ENCODE measurements around the gene SUGCT.
"Not testable (repeated sequence)": the region's sequence is repeated elsewhere in the genome, so short reads cannot be mapped to it uniquely, and the experiment has no call there.

The SUGCT gene

GRCh38 chr7:40211276-40212003 is 76.6 kb downstream of the SUGCT start:
- no peak overlapping the region for H3K9ac ChIP-seq (ENCODE audit: low read depth, low read length)
- H3K4me1 ChIP-seq (ENCODE audit: control insufficient read depth, insufficient read depth, low read length), result no peaks in the 10 kb centered on the region
- no peak overlapping the region for H3K4me3 ChIP-seq (ENCODE audit: low read depth, low read length)
- no peaks in the 10 kb centered on the region for H3K27me3 ChIP-seq (ENCODE audit: control insufficient read depth, insufficient read depth, low read length)
- no peaks in the 10 kb centered on the region for H3K36me3 ChIP-seq (ENCODE audit: control insufficient read depth, insufficient read depth, low read length)
- no peaks in the 10 kb centered on the region for H3K9me3 ChIP-seq (ENCODE audit: control insufficient read depth, insufficient read depth, low read length)

GRCh38 chr7:40213291-40213690 is 78.5 kb downstream of the SUGCT start:
- H3K4me3 ChIP-seq (ENCODE audit: low read depth, low read length), result no peak overlapping the region
- H3K36me3 ChIP-seq (ENCODE audit: control insufficient read depth, insufficient read depth, low read length), result no peaks in the 10 kb centered on the region
- no peak overlapping the region for H3K9ac ChIP-seq (ENCODE audit: low read depth, low read length)
- H3K27me3 ChIP-seq (ENCODE audit: control insufficient read depth, insufficient read depth, low read length), result no peaks in the 10 kb centered on the region
- H3K4me1 ChIP-seq (ENCODE audit: control insufficient read depth, insufficient read depth, low read length), result no peaks in the 10 kb centered on the region
- H3K9me3 ChIP-seq (ENCODE audit: control insufficient read depth, insufficient read depth, low read length), result no peaks in the 10 kb centered on the region

- Histone ChIP-seq H3K36me3 (ENCODE audit: control insufficient read depth, insufficient read depth, low read length) (no peaks in the 10 kb centered on the region), H3K9ac (ENCODE audit: low read depth, low read length) (no peak overlapping the region), H3K27me3 (ENCODE audit: control insufficient read depth, insufficient read depth, low read length) (no peaks in the 10 kb centered on the region), H3K9me3 (ENCODE audit: control insufficient read depth, insufficient read depth, low read length) (no peaks in the 10 kb centered on the region), H3K4me3 (ENCODE audit: low read depth, low read length) (no peak overlapping the region), H3K4me1 (ENCODE audit: control insufficient read depth, insufficient read depth, low read length) (no peaks in the 10 kb centered on the region)
Observed at GRCh38 chr7:40213856-40214255, 79.1 kb downstream of the SUGCT start.

- not testable (repeated sequence) for H3K36me3 ChIP-seq (ENCODE audit: control insufficient read depth, insufficient read depth, low read length); H3K9ac ChIP-seq (ENCODE audit: low read depth, low read length); H3K9me3 ChIP-seq (ENCODE audit: control insufficient read depth, insufficient read depth, low read length); H3K4me3 ChIP-seq (ENCODE audit: low read depth, low read length); H3K27me3 ChIP-seq (ENCODE audit: control insufficient read depth, insufficient read depth, low read length); H3K4me1 ChIP-seq (ENCODE audit: control insufficient read depth, insufficient read depth, low read length)
Observed at GRCh38 chr7:40218612-40219011, 83.8 kb downstream of the SUGCT start.

GRCh38 chr7:40219917-40220316 is 85.1 kb downstream of the SUGCT start:
- Histone ChIP-seq H3K9ac (ENCODE audit: low read depth, low read length) (no peak overlapping the region), H3K4me1 (ENCODE audit: control insufficient read depth, insufficient read depth, low read length) (no peaks in the 10 kb centered on the region), H3K4me3 (ENCODE audit: low read depth, low read length) (no peak overlapping the region), H3K27me3 (ENCODE audit: control insufficient read depth, insufficient read depth, low read length) (no peaks in the 10 kb centered on the region), H3K36me3 (ENCODE audit: control insufficient read depth, insufficient read depth, low read length) (no peaks in the 10 kb centered on the region), H3K9me3 (ENCODE audit: control insufficient read depth, insufficient read depth, low read length) (no peaks in the 10 kb centered on the region)

GRCh38 chr7:40220421-40220911 is 85.7 kb downstream of the SUGCT start:
- Histone ChIP-seq H3K4me1 (ENCODE audit: control insufficient read depth, insufficient read depth, low read length) (no peaks in the 10 kb centered on the region), H3K36me3 (ENCODE audit: control insufficient read depth, insufficient read depth, low read length) (no peaks in the 10 kb centered on the region)

GRCh38 chr7:40221836-40222235 is 87.0 kb downstream of the SUGCT start:
- no peaks in the 10 kb centered on the region for H3K9me3 ChIP-seq (ENCODE audit: control insufficient read depth, insufficient read depth, low read length)
- H3K9ac ChIP-seq (ENCODE audit: low read depth, low read length), result no peak overlapping the region
- no peaks in the 10 kb centered on the region for H3K36me3 ChIP-seq (ENCODE audit: control insufficient read depth, insufficient read depth, low read length)
- H3K4me1 ChIP-seq (ENCODE audit: control insufficient read depth, insufficient read depth, low read length), result no peaks in the 10 kb centered on the region
- H3K27me3 ChIP-seq (ENCODE audit: control insufficient read depth, insufficient read depth, low read length), result no peaks in the 10 kb centered on the region
- no peak overlapping the region for H3K4me3 ChIP-seq (ENCODE audit: low read depth, low read length)

More at GRCh38 chr7:40220421-40220911, 85.7 kb downstream of the SUGCT start:
- H3K9me3 ChIP-seq (ENCODE audit: control insufficient read depth, insufficient read depth, low read length), result no peaks in the 10 kb centered on the region
- no peak overlapping the region for H3K9ac ChIP-seq (ENCODE audit: low read depth, low read length)
- no peak overlapping the region for H3K4me3 ChIP-seq (ENCODE audit: low read depth, low read length)
- H3K27me3 ChIP-seq (ENCODE audit: control insufficient read depth, insufficient read depth, low read length), result no peaks in the 10 kb centered on the region

- Histone ChIP-seq H3K4me1 (ENCODE audit: control insufficient read depth, insufficient read depth, low read length) (no peaks in the 10 kb centered on the region), H3K27me3 (ENCODE audit: control insufficient read depth, insufficient read depth, low read length) (no peaks in the 10 kb centered on the region), H3K4me3 (ENCODE audit: low read depth, low read length) (no peak overlapping the region), H3K9me3 (ENCODE audit: control insufficient read depth, insufficient read depth, low read length) (no peaks in the 10 kb centered on the region), H3K36me3 (ENCODE audit: control insufficient read depth, insufficient read depth, low read length) (no peaks in the 10 kb centered on the region), H3K9ac (ENCODE audit: low read depth, low read length) (no peak overlapping the region)
Observed at GRCh38 chr7:40223451-40224127, 88.8 kb downstream of the SUGCT start.

- H3K36me3 ChIP-seq (ENCODE audit: control insufficient read depth, insufficient read depth, low read length), result no peaks in the 10 kb centered on the region
- no peaks in the 10 kb centered on the region for H3K27me3 ChIP-seq (ENCODE audit: control insufficient read depth, insufficient read depth, low read length)
- no peaks in the 10 kb centered on the region for H3K9me3 ChIP-seq (ENCODE audit: control insufficient read depth, insufficient read depth, low read length)
Observed at GRCh38 chr7:40230101-40230500, 95.3 kb downstream of the SUGCT start.

GRCh38 chr7:40231796-40232195 is 97.0 kb downstream of the SUGCT start:
- Histone ChIP-seq H3K27me3 (ENCODE audit: control insufficient read depth, insufficient read depth, low read length) (no peaks in the 10 kb centered on the region), H3K9me3 (ENCODE audit: control insufficient read depth, insufficient read depth, low read length) (no peaks in the 10 kb centered on the region), H3K36me3 (ENCODE audit: control insufficient read depth, insufficient read depth, low read length) (no peaks in the 10 kb centered on the region), H3K4me3 (ENCODE audit: low read depth, low read length) (no peak overlapping the region), H3K9ac (ENCODE audit: low read depth, low read length) (no peak overlapping the region), H3K4me1 (ENCODE audit: control insufficient read depth, insufficient read depth, low read length) (peaks cover 3% of the 10 kb centered on the region)

More at GRCh38 chr7:40230101-40230500, 95.3 kb downstream of the SUGCT start:
- Histone ChIP-seq H3K4me3 (ENCODE audit: low read depth, low read length) (no peak overlapping the region), H3K9ac (ENCODE audit: low read depth, low read length) (no peak overlapping the region), H3K4me1 (ENCODE audit: control insufficient read depth, insufficient read depth, low read length) (peaks cover 3% of the 10 kb centered on the region)

GRCh38 chr7:40232242-40232893 is 97.6 kb downstream of the SUGCT start:
- Histone ChIP-seq H3K9me3 (ENCODE audit: control insufficient read depth, insufficient read depth, low read length) (no peaks in the 10 kb centered on the region), H3K9ac (ENCODE audit: low read depth, low read length) (no peak overlapping the region), H3K4me1 (ENCODE audit: control insufficient read depth, insufficient read depth, low read length) (peaks cover 3% of the 10 kb centered on the region), H3K4me3 (ENCODE audit: low read depth, low read length) (no peak overlapping the region), H3K27me3 (ENCODE audit: control insufficient read depth, insufficient read depth, low read length) (no peaks in the 10 kb centered on the region), H3K36me3 (ENCODE audit: control insufficient read depth, insufficient read depth, low read length) (no peaks in the 10 kb centered on the region)

Data from iPS-15b (cell line).